Activated CD8-positive, alpha-beta memory T cell treated with anti-CD3 and anti-CD28 coated beads, Interleukin-2, amount 50 U/mL, for 48 hours (primary cell): ENCODE measurements around the gene ADCY2.

Experiments
- DNase-seq: peaks from one replicate; pipeline ENCODE4 v3.0.0-alpha.2; 2020

The ADCY2 gene

GRCh38 chr5:7877851-7878250, 481.9 kb downstream of the ADCY2 start:
- no peak for DNase-seq

DNA sequence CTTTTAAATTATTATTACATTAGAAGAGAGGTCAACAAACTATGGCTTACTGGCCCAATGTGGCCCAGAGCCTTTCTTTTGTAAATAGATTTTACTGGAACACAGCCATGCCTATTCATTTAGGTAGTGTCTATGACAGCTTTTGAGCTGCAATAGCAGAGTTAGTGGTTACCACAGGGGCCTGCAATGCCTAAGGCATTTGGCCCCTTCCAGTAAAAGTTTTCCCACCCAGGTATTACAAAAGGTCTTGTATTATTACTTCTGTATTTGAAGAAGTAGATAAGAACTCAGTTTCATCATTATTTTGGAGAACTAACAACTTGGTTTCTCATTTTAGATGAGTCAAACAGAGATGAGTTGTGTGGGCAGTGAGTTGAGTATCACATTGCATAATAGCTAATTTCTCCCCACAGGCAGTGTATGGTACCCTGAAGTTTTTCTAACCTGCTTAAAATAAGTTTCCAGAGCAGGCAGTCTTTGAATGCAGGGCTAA, 482.5 kb downstream of the ADCY2 start:
- DNase-seq: no peak
